Measurements from ENCODE around the gene PRKCB.

Gene PRKCB

GRCh38 chr16:23843143-23843542 lies 7.4 kb downstream of the PRKCB start:
- TF ChIP-seq POLR2A (IDR thresholded peaks at IDR 0.05; ENCODE audit: low read length) (no peak), GATA1 (IDR thresholded peaks at IDR 0.05; ENCODE audit: low read depth, low read length) (no peak)
- DNase-seq = no peak

DNA sequence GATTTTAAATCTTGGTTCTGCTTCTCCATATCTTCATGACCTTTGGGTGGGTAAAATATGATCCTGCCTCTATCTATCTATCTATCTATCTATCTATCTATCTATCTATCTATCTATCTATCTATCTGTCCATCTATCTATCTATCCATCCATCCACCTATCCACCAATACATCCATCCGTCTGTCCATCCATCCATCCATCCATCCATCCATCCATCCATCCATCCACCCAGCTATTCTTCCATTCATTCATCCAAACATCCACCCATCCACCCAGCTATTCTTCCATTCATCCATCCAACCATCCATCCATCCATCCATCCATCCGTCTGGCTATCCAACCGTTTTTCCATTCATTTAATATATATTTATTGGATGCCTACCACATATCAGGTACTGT lies 11.5 kb downstream of the PRKCB start:
- no peak for DNase-seq
- no peak for TF ChIP-seq POLR2A (IDR thresholded peaks at IDR 0.05; ENCODE audit: low read length)
- no peak for TF ChIP-seq GATA1 (IDR thresholded peaks at IDR 0.05; ENCODE audit: low read depth, low read length)

DNA sequence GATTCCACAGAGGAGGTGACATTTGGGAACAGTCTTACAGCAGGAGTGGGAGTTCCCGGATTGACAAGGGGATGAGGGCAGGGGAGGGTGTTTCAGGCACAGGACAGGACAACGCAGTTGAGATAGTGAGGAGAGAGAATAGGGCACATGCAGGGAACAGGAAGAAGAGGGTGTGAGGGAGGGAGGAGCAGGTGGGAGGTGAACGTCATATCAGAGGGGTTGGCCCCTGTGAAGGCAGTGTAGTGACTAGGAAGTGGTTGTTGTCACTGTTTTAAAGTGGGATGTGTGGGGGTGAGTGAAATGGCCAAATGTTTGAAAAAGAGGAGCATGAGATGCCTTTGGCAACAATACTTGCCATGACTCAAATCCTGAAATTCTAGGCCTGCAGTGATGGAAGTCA lies 12.2 kb downstream of the PRKCB start:
- DNase-seq = no peak

DNA sequence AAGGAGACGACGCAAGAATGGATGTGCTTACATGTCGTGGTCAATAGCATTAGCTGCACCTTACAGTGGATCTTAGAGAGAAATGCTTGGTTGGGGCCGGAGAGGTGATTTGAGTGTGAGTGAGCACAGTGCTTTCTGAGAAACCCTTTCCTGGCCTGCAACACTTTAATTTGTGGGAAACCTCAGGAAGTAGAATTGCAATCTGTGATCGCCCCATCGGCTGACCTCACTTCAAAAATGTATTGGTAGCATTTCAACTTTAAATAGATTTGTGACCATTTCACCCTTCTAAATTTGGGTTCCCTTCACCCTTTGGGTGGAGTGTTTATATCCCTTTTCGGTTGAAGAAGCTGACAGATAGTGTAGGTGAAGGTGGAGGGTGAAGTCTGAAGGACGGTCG lies 13.2 kb downstream of the PRKCB start:
- TF ChIP-seq GATA1 (IDR thresholded peaks at IDR 0.05; ENCODE audit: low read depth, low read length) (no peak), POLR2A (IDR thresholded peaks at IDR 0.05; ENCODE audit: low read length) (no peak)
- no peak for DNase-seq

More for the DNA sequence above, 12.2 kb downstream of the PRKCB start:
- TF ChIP-seq GATA1 (IDR thresholded peaks at IDR 0.05; ENCODE audit: low read depth, low read length) = no peak

DNA sequence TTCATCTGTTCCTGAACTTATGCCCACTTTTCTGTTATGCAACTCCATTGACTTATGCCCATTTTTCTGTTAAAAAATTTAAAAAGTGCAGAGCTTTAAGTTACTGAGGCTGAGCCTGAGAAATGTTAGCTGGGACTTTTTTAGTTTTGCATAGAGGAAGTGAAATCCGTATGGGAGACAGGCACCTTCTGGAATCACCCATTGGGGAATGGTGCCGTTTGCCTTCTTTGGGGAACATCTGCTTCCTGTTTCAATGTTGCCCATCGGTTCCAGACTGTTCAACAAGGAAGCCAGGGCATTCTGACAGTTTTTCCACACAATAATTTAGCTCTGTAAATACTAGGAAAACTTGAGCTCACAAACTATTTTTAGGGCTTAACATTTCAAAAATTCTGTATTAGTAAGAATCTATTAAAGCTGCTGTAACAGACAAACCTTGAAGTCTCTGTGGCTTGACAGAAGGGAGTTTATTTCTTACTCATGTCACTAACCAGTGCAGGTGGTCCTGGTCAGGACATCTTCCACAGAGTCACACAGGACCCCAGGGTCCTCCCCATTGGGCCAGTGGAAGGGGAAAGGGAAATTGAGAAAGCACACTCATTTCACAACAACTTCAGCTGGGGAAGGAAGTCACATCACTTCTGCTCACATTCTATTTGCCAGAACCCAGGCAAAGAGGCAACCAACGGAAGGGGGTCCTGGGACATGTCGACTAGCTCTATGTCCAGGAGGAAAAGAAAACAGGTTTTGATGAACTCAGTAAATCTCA lies 17.2 kb downstream of the PRKCB start:
- TF ChIP-seq GATA1 (IDR thresholded peaks at IDR 0.05; ENCODE audit: low read depth, low read length) = no peak
- TF ChIP-seq POLR2A (IDR thresholded peaks at IDR 0.05; ENCODE audit: low read length) = no peak
- no peak for DNase-seq

- TF ChIP-seq POLR2A (IDR thresholded peaks at IDR 0.05; ENCODE audit: low read length) = no peak
- no peak for TF ChIP-seq GATA1 (IDR thresholded peaks at IDR 0.05; ENCODE audit: low read depth, low read length)
Measured at GRCh38 chr16:23855010-23855409, 19.2 kb downstream of the PRKCB start.

DNA sequence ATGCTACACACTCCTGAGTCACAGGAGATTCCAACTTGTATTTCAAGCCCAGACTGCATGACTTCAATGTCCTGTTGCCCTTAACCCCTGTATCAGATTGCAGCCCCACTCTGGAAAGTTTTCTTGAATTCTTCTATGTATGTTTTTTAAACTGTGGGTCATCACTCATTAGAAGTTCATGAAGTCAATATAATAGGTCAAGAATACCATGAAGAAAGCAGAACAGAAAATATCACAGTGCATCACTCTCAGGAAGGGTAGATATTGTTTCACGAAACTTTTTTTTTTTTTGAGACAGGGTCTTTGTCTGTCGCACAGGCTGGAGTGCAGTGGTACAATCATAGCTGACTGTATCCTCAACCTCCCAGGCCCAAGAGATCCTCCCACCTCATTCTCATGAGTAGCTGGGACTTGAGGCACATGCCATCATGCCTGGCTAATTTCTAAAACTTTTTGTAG lies 20.5 kb downstream of the PRKCB start:
- DNase-seq = no peak
- TF ChIP-seq POLR2A (IDR thresholded peaks at IDR 0.05; ENCODE audit: low read length) (no peak), GATA1 (IDR thresholded peaks at IDR 0.05; ENCODE audit: low read depth, low read length) (no peak)

More at GRCh38 chr16:23855010-23855409, 19.2 kb downstream of the PRKCB start:
- no peak for DNase-seq

- TF ChIP-seq GATA1 (IDR thresholded peaks at IDR 0.05; ENCODE audit: low read depth, low read length) (no peak), POLR2A (IDR thresholded peaks at IDR 0.05; ENCODE audit: low read length) (no peak)
- no peak for DNase-seq
Measured at GRCh38 chr16:23857256-23857880, 21.6 kb downstream of the PRKCB start.

GRCh38 chr16:23857881-23858269 lies 22.1 kb downstream of the PRKCB start:
- TF ChIP-seq GATA1 (IDR thresholded peaks at IDR 0.05; ENCODE audit: low read depth, low read length) (no peak), POLR2A (IDR thresholded peaks at IDR 0.05; ENCODE audit: low read length) (no peak)
- DNase-seq = no peak

DNA sequence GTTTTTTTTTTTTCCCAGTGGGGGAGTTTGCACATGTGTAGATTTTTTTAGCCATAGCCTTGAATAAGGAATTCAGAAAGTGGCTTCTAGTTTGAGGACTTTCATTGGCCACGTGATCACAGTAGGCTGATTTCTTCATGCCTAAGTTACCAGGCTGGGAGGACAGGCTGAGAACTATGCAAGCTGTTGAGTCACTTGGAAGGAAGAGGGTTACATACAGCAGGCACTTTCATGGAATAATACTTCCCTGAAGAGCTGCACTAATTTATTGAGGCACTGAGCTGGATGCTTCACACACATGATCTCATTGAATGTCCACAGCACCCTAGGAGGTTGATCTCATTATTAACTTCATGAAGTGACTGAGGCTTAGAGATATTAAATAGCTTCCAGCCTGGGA lies 22.8 kb downstream of the PRKCB start:
- no peak for DNase-seq
- TF ChIP-seq GATA1 (IDR thresholded peaks at IDR 0.05; ENCODE audit: low read depth, low read length) = no peak
- no peak for TF ChIP-seq POLR2A (IDR thresholded peaks at IDR 0.05; ENCODE audit: low read length)

DNA sequence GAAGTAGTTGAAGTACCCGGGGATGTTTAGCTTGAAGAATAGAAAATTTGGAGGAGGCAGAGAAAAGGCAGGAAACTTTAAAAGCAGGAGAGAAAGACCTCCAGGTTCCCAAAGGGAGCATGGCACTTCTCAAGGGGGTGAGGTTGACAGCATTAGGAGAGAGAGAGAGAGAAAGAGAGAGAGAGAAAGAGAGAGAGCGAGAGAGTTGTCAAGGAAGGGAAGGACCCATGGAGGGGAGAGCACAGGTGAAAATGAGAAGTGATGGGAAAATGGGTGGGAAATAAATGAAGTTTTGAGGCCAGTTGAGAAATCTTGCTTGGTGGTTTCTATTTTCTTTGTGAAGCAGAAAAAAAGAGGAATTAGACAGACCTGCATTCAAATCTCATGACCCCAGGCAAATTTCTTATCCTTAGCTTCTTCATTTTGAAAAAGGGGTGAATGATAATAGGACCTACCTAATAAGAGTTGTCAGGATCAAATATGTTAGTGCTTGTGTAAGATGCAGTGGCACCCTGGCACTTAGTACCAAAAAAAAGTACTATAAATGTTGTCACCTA lies 24.0 kb downstream of the PRKCB start:
- DNase-seq = no peak
- TF ChIP-seq POLR2A (IDR thresholded peaks at IDR 0.05; ENCODE audit: low read length) = no peak
- no peak for TF ChIP-seq GATA1 (IDR thresholded peaks at IDR 0.05; ENCODE audit: low read depth, low read length)

GRCh38 chr16:23861874-23862273 lies 26.1 kb downstream of the PRKCB start:
- no peak for DNase-seq
- TF ChIP-seq POLR2A (IDR thresholded peaks at IDR 0.05; ENCODE audit: low read length) = no peak
- no peak for TF ChIP-seq GATA1 (IDR thresholded peaks at IDR 0.05; ENCODE audit: low read depth, low read length)

- no peak for TF ChIP-seq GATA1 (IDR thresholded peaks at IDR 0.05; ENCODE audit: low read depth, low read length)
- TF ChIP-seq POLR2A (IDR thresholded peaks at IDR 0.05; ENCODE audit: low read length) = no peak
- DNase-seq = no peak
Measured at GRCh38 chr16:23862556-23862955, 26.8 kb downstream of the PRKCB start.

DNA sequence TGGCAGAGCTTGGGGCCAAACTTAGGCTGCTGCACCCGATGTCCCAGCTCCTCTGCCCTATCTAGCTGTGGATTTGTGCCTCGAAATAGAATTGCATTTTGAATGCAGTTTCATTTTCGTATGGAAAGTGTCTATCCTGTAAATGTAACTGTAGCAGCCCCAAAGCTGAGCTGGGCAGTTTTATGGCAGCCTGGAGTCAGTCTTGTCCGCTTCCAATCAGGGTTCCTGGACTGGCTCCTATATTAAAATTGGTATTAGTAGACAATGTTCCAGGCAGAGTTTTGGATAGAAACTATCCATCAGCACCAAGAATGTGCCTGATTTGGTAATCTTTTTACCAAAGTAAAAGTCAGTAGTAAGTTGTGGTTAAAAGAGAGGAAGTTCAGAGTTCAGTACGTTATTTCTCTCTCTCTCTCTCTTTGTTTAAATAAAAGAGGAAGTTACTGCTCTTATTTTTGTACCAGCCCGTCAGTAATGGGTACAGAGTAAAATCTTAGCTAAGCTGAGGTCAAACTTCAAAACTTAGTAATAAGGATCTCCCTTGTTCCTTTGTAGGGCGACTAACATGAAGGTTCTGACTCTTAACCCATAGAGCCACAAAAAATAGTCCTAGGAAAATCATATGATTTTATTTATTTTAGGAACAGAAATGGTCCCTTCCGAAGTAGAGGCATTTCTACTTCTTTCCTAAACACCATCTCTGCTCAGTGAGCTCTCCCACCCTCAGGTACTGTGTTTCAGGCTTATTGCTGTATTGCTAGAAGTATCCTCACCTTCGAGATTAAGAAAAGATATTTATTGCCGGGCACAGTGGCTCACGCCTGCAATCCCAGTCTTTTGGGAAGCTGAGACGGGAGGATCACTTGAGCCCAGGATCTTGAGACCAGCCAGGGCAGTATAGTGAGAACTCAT lies 28.0 kb downstream of the PRKCB start:
- TF ChIP-seq POLR2A (IDR thresholded peaks at IDR 0.05; ENCODE audit: low read length) (no peak), GATA1 (IDR thresholded peaks at IDR 0.05; ENCODE audit: low read depth, low read length) (no peak)
- no peak for DNase-seq
